ENCODE results near the gene SCAANT1.

Gene SCAANT1

GRCh38 chr3:63942528-63942927 is 30.3 kb upstream of the SCAANT1 start:
- Histone ChIP-seq H3K27me3 (ENCODE audit: low read length) (no peaks in the 10 kb centered on the region), H3K4me2 (ENCODE audit: low read depth, low read length, poor library complexity, severe bottlenecking) (no peak overlapping the region), H3K9me2 (replicated peaks; ENCODE audit: insufficient read depth, low read length) (no peaks in the 10 kb centered on the region), H3K79me2 (ENCODE audit: insufficient read depth, low read length) (peaks cover 74% of the 10 kb centered on the region), H4K20me1 (ENCODE audit: low read depth, low read length) (peaks cover 14% of the 10 kb centered on the region; the same call in 1 of the 2 replicates), H3K4me3 (ENCODE audit: insufficient read depth, low read length, poor library complexity, severe bottlenecking) (no peak overlapping the region), H2AFZ (ENCODE audit: low read depth, low read length, severe bottlenecking) (no peak overlapping the region), H3K27ac (ENCODE audit: low read depth, low read length) (no peak overlapping the region), H3K36me3 (ENCODE audit: low read length) (no peaks in the 10 kb centered on the region), H3K9me3 (ENCODE audit: insufficient read depth, low read length) (no peaks in the 10 kb centered on the region), H3K9ac (ENCODE audit: low read length) (no peak overlapping the region), H3F3A (ENCODE audit: insufficient read depth) (no peaks in the 10 kb centered on the region)
- no peak for TF ChIP-seq EZH2phosphoT487 (conservative IDR thresholded peaks at IDR 0.05; ENCODE audit: low read length)
- no peak for TF ChIP-seq CTCF (IDR thresholded peaks at IDR 0.05; ENCODE audit: insufficient read depth, low read length, poor library complexity, severe bottlenecking)

DNA sequence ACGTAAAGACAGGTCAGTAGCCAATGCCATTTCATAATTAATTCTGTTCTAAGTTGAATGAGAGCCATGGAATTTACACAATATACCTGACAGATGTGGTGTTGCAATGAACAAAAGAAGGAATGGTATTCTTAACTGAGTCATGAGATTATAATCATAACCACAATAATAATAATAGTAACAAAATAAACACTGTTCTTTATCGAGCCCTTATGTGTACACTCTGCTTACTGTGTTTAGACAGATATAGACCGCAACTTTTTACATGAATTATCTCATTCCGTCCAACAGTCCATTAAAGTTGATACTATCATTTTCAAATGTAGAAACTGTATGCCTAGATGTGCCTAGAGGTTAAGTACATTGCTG is 28.2 kb upstream of the SCAANT1 start:
- Histone ChIP-seq H2AFZ (ENCODE audit: low read depth, low read length, severe bottlenecking) (no peak overlapping the region), H3K4me2 (ENCODE audit: low read depth, low read length, poor library complexity, severe bottlenecking) (no peak overlapping the region), H3K9ac (ENCODE audit: low read length) (no peak overlapping the region), H3K79me2 (ENCODE audit: insufficient read depth, low read length) (peaks cover 88% of the 10 kb centered on the region), H3F3A (ENCODE audit: insufficient read depth) (no peaks in the 10 kb centered on the region), H3K4me3 (ENCODE audit: insufficient read depth, low read length, poor library complexity, severe bottlenecking) (no peak overlapping the region), H3K27me3 (ENCODE audit: low read length) (no peaks in the 10 kb centered on the region), H4K20me1 (ENCODE audit: low read depth, low read length) (peaks cover 18% of the 10 kb centered on the region; the same call in 1 of the 2 replicates), H3K9me3 (ENCODE audit: insufficient read depth, low read length) (no peaks in the 10 kb centered on the region), H3K36me3 (ENCODE audit: low read length) (no peaks in the 10 kb centered on the region), H3K27ac (ENCODE audit: low read depth, low read length) (no peak overlapping the region), H3K9me2 (replicated peaks; ENCODE audit: insufficient read depth, low read length) (no peaks in the 10 kb centered on the region)
- TF ChIP-seq EZH2phosphoT487 (conservative IDR thresholded peaks at IDR 0.05; ENCODE audit: low read length) (no peak), CTCF (IDR thresholded peaks at IDR 0.05; ENCODE audit: insufficient read depth, low read length, poor library complexity, severe bottlenecking) (no peak)

GRCh38 chr3:63937661-63938651 is 25.8 kb upstream of the SCAANT1 start:
- Histone ChIP-seq H3K4me2 (ENCODE audit: low read depth, low read length, poor library complexity, severe bottlenecking) (no peak overlapping the region), H3K9ac (ENCODE audit: low read length) (no peak overlapping the region), H3K4me3 (ENCODE audit: insufficient read depth, low read length, poor library complexity, severe bottlenecking) (no peak overlapping the region), H4K20me1 (ENCODE audit: low read depth, low read length) (peaks cover 23% of the 10 kb centered on the region; the same call in 1 of the 2 replicates), H2AFZ (ENCODE audit: low read depth, low read length, severe bottlenecking) (no peak overlapping the region), H3K27me3 (ENCODE audit: low read length) (no peaks in the 10 kb centered on the region), H3K9me3 (ENCODE audit: insufficient read depth, low read length) (no peaks in the 10 kb centered on the region), H3F3A (ENCODE audit: insufficient read depth) (no peaks in the 10 kb centered on the region), H3K36me3 (ENCODE audit: low read length) (no peaks in the 10 kb centered on the region), H3K79me2 (ENCODE audit: insufficient read depth, low read length) (peaks cover 96% of the 10 kb centered on the region), H3K9me2 (replicated peaks; ENCODE audit: insufficient read depth, low read length) (no peaks in the 10 kb centered on the region), H3K27ac (ENCODE audit: low read depth, low read length) (no peak overlapping the region)
- TF ChIP-seq CTCF (IDR thresholded peaks at IDR 0.05; ENCODE audit: insufficient read depth, low read length, poor library complexity, severe bottlenecking) (no peak), EZH2phosphoT487 (conservative IDR thresholded peaks at IDR 0.05; ENCODE audit: low read length) (no peak)
